ENCODE measurements around the gene KBTBD2.
"Not testable (repeated sequence)": the region's sequence is repeated elsewhere in the genome, so short reads cannot be mapped to it uniquely, and the experiment has no call there.

KBTBD2 gene

GRCh38 chr7:32891043-32891799 lies at the start of gene KBTBD2:
KBTBD2 (minus strand) TSS chr7:32891760; CDS start chr7:32879604, 12,156 bp downstream.
- in situ Hi-C loops (cut with MboI; ENCODE audit: low sequenced_read_pairs), result no loop called here

GRCh38 chr7:32941181-32941580 lies 49.6 kb upstream of the KBTBD2 start:
- in situ Hi-C loops (cut with MboI; ENCODE audit: low sequenced_read_pairs), result no loop called here

- in situ Hi-C loops (cut with MboI; ENCODE audit: low sequenced_read_pairs), result no loop called here
Measured at GRCh38 chr7:32937344-32938174, 46.0 kb upstream of the KBTBD2 start.

- in situ Hi-C loops (cut with MboI; ENCODE audit: low sequenced_read_pairs), result no loop called here
Measured at GRCh38 chr7:32936689-32937088, 45.1 kb upstream of the KBTBD2 start.

- in situ Hi-C loops (cut with MboI; ENCODE audit: low sequenced_read_pairs), result no loop called here
Measured at GRCh38 chr7:32935558-32935957, 44.0 kb upstream of the KBTBD2 start.

GRCh38 chr7:32930378-32930777 lies 38.8 kb upstream of the KBTBD2 start:
- in situ Hi-C loops (cut with MboI; ENCODE audit: low sequenced_read_pairs), result no loop called here

- in situ Hi-C loops (cut with MboI; ENCODE audit: low sequenced_read_pairs), result no loop called here
Measured at GRCh38 chr7:32929430-32930143, 38.0 kb upstream of the KBTBD2 start.

- in situ Hi-C loops (cut with MboI; ENCODE audit: low sequenced_read_pairs), result no loop called here
Measured at GRCh38 chr7:32928785-32929298, 37.3 kb upstream of the KBTBD2 start.

- in situ Hi-C loops (cut with MboI; ENCODE audit: low sequenced_read_pairs), result no loop called here
Measured at GRCh38 chr7:32921896-32922295, 30.3 kb upstream of the KBTBD2 start.

GRCh38 chr7:32916994-32917393 lies 25.4 kb upstream of the KBTBD2 start:
- in situ Hi-C loops (cut with MboI; ENCODE audit: low sequenced_read_pairs), result not testable (repeated sequence)

- in situ Hi-C loops (cut with MboI; ENCODE audit: low sequenced_read_pairs), result no loop called here
Measured at GRCh38 chr7:32916006-32916405, 24.4 kb upstream of the KBTBD2 start.

GRCh38 chr7:32915041-32915536 lies 23.5 kb upstream of the KBTBD2 start:
- in situ Hi-C loops (cut with MboI; ENCODE audit: low sequenced_read_pairs), result no loop called here

GRCh38 chr7:32914184-32914583 lies 22.6 kb upstream of the KBTBD2 start:
- in situ Hi-C loops (cut with MboI; ENCODE audit: low sequenced_read_pairs), result no loop called here

- in situ Hi-C loops (cut with MboI; ENCODE audit: low sequenced_read_pairs), result no loop called here
Measured at GRCh38 chr7:32910195-32910594, 18.6 kb upstream of the KBTBD2 start.

GRCh38 chr7:32905175-32905662 lies 13.7 kb upstream of the KBTBD2 start:
- in situ Hi-C loops (cut with MboI; ENCODE audit: low sequenced_read_pairs), result no loop called here

GRCh38 chr7:32901629-32902028 lies 10.1 kb upstream of the KBTBD2 start:
- in situ Hi-C loops (cut with MboI; ENCODE audit: low sequenced_read_pairs), result no loop called here

GRCh38 chr7:32900433-32900995 lies 9.0 kb upstream of the KBTBD2 start:
- in situ Hi-C loops (cut with MboI; ENCODE audit: low sequenced_read_pairs), result no loop called here

GRCh38 chr7:32897376-32897775 lies 5.8 kb upstream of the KBTBD2 start:
- in situ Hi-C loops (cut with MboI; ENCODE audit: low sequenced_read_pairs), result not testable (repeated sequence)

- in situ Hi-C loops (cut with MboI; ENCODE audit: low sequenced_read_pairs), result no loop called here
Measured at GRCh38 chr7:32896564-32897347, 5.2 kb upstream of the KBTBD2 start.

GRCh38 chr7:32894171-32894570 lies 2.6 kb upstream of the KBTBD2 start:
- in situ Hi-C loops (cut with MboI; ENCODE audit: low sequenced_read_pairs), result no loop called here

All from hTERT RPE-1 (cell line).